Adrenal gland (tissue), 5 donors: ENCODE measurements around the gene BOD1.

Experiments
- CTCF ChIP-seq, 6 experiments: fragments of 450-650 bp in 4 of 6; fragments of 200-600 bp in 2 of 6; sonication (generic) in 1 of 6; IDR thresholded peaks; 1 replicate in 5 of 6; 2 replicates in 1 of 6; pipeline versions ENCODE4 v1.5.1 to v1.8.0; 2016 to 2021; ENCODE audit warnings: antibody characterized with exemption in 6 of 6, mild to moderate bottlenecking in 2 of 6, moderate library complexity in 1 of 6
- POLR2A ChIP-seq, 2 donors: fragments of 450-650 bp; IDR thresholded peaks; one replicate each; pipeline ENCODE4 v1.6.1; 2017; ENCODE audit warnings: antibody characterized with exemption in 2 of 2, mild to moderate bottlenecking in 2 of 2, moderate library complexity in 1 of 2
- donor health status: DM: no; HTN: no; CAD: no.

GRCh38 chr5:173618927-173619519, 2.6 kb upstream of the BOD1 start:
- TF ChIP-seq CTCF (IDR thresholded peaks at IDR 0.05) (peak; percentile 39 to 95 (median 86)), POLR2A (IDR thresholded peaks at IDR 0.05) (no peak)
